GM12878 (cell line): ENCODE measurements around the gene VSX1.

Experiments used
- EP300 ChIP-seq, 2 experiments: fragments of 150-350 bp in 1 of 2; IDR thresholded peaks; 2 replicates each; pipeline ENCODE4 v1.6.1; 2011 to 2012; ENCODE audit warnings: low read depth in 2 of 2, low read length in 2 of 2, borderline replicate concordance in 1 of 2, improper control_type of control experiment in 1 of 2, inconsistent platforms in 1 of 2; ENCODE audit not compliant: control insufficient read depth in 1 of 2
- JUNB ChIP-seq: IDR thresholded peaks from 2 replicates; pipeline ENCODE4 v1.6.1; 2016; ENCODE audit warnings: antibody characterized with exemption, mild to moderate bottlenecking
- KDM1A ChIP-seq: fragments of 200-600 bp; sonication (generic); IDR thresholded peaks from 2 replicates; pipeline ENCODE4 v1.6.1; 2016; ENCODE audit warnings: borderline replicate concordance
- MXI1 ChIP-seq: fragments of 150-350 bp; IDR thresholded peaks from 2 replicates; pipeline ENCODE4 v1.6.1; 2011; ENCODE audit warnings: low read depth, mild to moderate bottlenecking, inconsistent platforms, low read length, improper control_type of control experiment
- NR2F1 ChIP-seq: fragments of 450-650 bp; conservative IDR thresholded peaks from 2 replicates; pipeline ENCODE4 v1.6.1; 2017; ENCODE audit warnings: mild to moderate bottlenecking
- PAX8 ChIP-seq: fragments of 450-650 bp; IDR thresholded peaks from 2 replicates; pipeline ENCODE4 v1.6.1; 2017; ENCODE audit warnings: mild to moderate bottlenecking, moderate library complexity
- POLR2A ChIP-seq: IDR thresholded peaks from 2 replicates; pipeline ENCODE4 v1.6.1; 2011; ENCODE audit warnings: low read depth, mild to moderate bottlenecking, low read length
- POLR2AphosphoS5 ChIP-seq: IDR thresholded peaks from 2 replicates; pipeline ENCODE4 v1.6.1; 2011; ENCODE audit warnings: mild to moderate bottlenecking, low read length, inconsistent platforms
- STAT1 ChIP-seq: fragments of 450-650 bp; conservative IDR thresholded peaks from 2 replicates; pipeline ENCODE4 v1.6.1; 2014; ENCODE audit warnings: antibody characterized with exemption, mild to moderate bottlenecking
- TAF1 ChIP-seq: IDR thresholded peaks from 2 replicates; pipeline ENCODE4 v1.6.1; 2011; ENCODE audit warnings: mild to moderate bottlenecking, low read depth, low read length, borderline replicate concordance
- TARDBP ChIP-seq: IDR thresholded peaks from 2 replicates; pipeline ENCODE4 v1.6.1; 2016; ENCODE audit warnings: borderline replicate concordance
- TF ChIP-seq, protein P1 (sequence below), 3 experiments: IDR thresholded peaks in 2 of 3; conservative IDR thresholded peaks in 1 of 3; 2 replicates each; pipeline ENCODE4 v1.5.1; 2011; ENCODE audit warnings: low read depth in 3 of 3, low read length in 3 of 3, mild to moderate bottlenecking in 3 of 3, control low read depth in 2 of 3, moderate library complexity in 2 of 3, inconsistent platforms in 1 of 3, mixed read lengths in 1 of 3; ENCODE audit not compliant: control insufficient read depth in 2 of 3, insufficient read depth in 1 of 3; ENCODE audit errors: extremely low read depth in 1 of 3
- TF ChIP-seq, protein P2 (sequence below): IDR thresholded peaks from 2 replicates; pipeline ENCODE4 v1.6.1; 2012; ENCODE audit warnings: low read depth, low read length, improper control_type of control experiment
- TF ChIP-seq, protein P3 (sequence below): fragments of 450-650 bp; IDR thresholded peaks from 2 replicates; pipeline ENCODE4 v1.6.1; 2016; ENCODE audit warnings: mild to moderate bottlenecking, moderate library complexity, borderline replicate concordance

DNA sequence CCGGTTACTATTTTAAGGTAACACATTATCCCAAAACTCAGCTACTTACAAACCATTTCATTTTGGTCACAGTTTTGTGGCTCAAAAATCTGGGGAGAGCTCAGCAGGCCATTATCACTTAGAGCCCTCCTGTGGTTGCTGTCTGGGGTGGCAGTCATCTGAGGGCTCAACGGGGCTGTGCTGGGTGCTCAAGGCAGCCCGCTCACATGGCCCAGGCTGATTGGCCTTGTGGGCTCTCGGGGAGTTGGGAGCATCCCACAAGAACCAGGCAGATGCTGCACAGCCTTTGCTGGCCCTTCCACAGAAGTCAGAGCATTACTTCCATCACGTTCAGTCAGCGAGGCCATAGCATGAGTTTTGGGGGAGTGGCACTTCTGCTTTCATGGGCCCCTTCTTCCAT lies 6.3 kb upstream of the VSX1 start:
- TF ChIP-seq, protein P1, sequence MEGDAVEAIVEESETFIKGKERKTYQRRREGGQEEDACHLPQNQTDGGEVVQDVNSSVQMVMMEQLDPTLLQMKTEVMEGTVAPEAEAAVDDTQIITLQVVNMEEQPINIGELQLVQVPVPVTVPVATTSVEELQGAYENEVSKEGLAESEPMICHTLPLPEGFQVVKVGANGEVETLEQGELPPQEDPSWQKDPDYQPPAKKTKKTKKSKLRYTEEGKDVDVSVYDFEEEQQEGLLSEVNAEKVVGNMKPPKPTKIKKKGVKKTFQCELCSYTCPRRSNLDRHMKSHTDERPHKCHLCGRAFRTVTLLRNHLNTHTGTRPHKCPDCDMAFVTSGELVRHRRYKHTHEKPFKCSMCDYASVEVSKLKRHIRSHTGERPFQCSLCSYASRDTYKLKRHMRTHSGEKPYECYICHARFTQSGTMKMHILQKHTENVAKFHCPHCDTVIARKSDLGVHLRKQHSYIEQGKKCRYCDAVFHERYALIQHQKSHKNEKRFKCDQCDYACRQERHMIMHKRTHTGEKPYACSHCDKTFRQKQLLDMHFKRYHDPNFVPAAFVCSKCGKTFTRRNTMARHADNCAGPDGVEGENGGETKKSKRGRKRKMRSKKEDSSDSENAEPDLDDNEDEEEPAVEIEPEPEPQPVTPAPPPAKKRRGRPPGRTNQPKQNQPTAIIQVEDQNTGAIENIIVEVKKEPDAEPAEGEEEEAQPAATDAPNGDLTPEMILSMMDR (IDR thresholded peaks at IDR 0.05 in 2 of 3, conservative IDR thresholded peaks at IDR 0.05 in 1 of 3; ENCODE audit: control insufficient read depth in 2 of 3, extremely low read depth in 1 of 3, insufficient read depth in 1 of 3, low read depth in 3 of 3, low read length in 3 of 3): no peak
- TF ChIP-seq JUNB (no peak), TARDBP (no peak), POLR2AphosphoS5 (no peak), PAX8 (no peak), STAT1 (no peak), KDM1A (no peak), POLR2A (no peak), MXI1 (no peak), NR2F1 (no peak), EP300 (IDR thresholded peaks at IDR 0.05; ENCODE audit: borderline replicate concordance in 1 of 2, control insufficient read depth in 1 of 2, low read depth in 2 of 2, low read length in 2 of 2) (no peak), TAF1 (no peak)
- TF ChIP-seq, protein P2, sequence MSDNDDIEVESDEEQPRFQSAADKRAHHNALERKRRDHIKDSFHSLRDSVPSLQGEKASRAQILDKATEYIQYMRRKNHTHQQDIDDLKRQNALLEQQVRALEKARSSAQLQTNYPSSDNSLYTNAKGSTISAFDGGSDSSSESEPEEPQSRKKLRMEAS: no peak
- TF ChIP-seq, protein P3, sequence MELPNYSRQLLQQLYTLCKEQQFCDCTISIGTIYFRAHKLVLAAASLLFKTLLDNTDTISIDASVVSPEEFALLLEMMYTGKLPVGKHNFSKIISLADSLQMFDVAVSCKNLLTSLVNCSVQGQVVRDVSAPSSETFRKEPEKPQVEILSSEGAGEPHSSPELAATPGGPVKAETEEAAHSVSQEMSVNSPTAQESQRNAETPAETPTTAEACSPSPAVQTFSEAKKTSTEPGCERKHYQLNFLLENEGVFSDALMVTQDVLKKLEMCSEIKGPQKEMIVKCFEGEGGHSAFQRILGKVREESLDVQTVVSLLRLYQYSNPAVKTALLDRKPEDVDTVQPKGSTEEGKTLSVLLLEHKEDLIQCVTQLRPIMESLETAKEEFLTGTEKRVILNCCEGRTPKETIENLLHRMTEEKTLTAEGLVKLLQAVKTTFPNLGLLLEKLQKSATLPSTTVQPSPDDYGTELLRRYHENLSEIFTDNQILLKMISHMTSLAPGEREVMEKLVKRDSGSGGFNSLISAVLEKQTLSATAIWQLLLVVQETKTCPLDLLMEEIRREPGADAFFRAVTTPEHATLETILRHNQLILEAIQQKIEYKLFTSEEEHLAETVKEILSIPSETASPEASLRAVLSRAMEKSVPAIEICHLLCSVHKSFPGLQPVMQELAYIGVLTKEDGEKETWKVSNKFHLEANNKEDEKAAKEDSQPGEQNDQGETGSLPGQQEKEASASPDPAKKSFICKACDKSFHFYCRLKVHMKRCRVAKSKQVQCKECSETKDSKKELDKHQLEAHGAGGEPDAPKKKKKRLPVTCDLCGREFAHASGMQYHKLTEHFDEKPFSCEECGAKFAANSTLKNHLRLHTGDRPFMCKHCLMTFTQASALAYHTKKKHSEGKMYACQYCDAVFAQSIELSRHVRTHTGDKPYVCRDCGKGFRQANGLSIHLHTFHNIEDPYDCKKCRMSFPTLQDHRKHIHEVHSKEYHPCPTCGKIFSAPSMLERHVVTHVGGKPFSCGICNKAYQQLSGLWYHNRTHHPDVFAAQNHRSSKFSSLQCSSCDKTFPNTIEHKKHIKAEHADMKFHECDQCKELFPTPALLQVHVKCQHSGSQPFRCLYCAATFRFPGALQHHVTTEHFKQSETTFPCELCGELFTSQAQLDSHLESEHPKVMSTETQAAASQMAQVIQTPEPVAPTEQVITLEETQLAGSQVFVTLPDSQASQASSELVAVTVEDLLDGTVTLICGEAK: no peak
